ENCODE results near the gene PCLO. TPM values are rescaled to one million over a fixed set of nuclear protein-coding genes. Genes with fewer than 3 reads are reported as not detected.
A peak's percentile ranks its signal among the peaks of the same experiment; 100 is the strongest.

Gene PCLO
- total and polyA plus RNA-seq, 9 donors: 0.31 to 3.6 (median 1.4) TPM

DNA sequence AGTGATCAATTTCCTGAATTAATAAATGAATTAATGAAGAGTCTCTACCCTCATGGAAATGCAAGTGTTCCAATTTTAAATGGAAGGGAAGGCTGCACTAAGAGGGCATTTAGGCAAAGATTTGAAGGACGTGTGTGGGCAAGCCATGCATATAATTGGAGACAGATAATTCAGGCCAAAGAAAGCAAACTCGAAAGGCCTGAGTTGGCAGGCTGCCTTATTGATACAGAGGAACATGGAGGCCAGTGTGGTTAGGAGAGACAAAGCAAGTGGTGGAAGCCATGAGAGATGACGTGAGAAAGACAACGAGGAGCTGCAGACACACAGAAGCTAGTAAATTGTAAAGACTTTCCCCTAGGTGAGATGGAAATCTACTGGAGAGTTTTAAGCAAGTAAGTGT lies 15.4 kb upstream of the PCLO start:
- no peak for DNase-seq
- no peaks in the 10 kb centered on the region for H3K9me3 ChIP-seq
- H3K27me3 ChIP-seq: no peaks in the 10 kb centered on the region
- H3K36me3 ChIP-seq: no peaks in the 10 kb centered on the region
- no peak overlapping the region for H3K4me3 ChIP-seq
- H3K27ac ChIP-seq: no peak overlapping the region
- no peaks in the 10 kb centered on the region for H3K4me1 ChIP-seq (ENCODE audit: insufficient read depth)
- intact Hi-C loops (cut with DNase I): no loop called here
- TF ChIP-seq, protein P1, sequence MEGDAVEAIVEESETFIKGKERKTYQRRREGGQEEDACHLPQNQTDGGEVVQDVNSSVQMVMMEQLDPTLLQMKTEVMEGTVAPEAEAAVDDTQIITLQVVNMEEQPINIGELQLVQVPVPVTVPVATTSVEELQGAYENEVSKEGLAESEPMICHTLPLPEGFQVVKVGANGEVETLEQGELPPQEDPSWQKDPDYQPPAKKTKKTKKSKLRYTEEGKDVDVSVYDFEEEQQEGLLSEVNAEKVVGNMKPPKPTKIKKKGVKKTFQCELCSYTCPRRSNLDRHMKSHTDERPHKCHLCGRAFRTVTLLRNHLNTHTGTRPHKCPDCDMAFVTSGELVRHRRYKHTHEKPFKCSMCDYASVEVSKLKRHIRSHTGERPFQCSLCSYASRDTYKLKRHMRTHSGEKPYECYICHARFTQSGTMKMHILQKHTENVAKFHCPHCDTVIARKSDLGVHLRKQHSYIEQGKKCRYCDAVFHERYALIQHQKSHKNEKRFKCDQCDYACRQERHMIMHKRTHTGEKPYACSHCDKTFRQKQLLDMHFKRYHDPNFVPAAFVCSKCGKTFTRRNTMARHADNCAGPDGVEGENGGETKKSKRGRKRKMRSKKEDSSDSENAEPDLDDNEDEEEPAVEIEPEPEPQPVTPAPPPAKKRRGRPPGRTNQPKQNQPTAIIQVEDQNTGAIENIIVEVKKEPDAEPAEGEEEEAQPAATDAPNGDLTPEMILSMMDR (IDR thresholded peaks at IDR 0.05): no peak
- no peak for TF ChIP-seq POLR2A (IDR thresholded peaks at IDR 0.05)
- no peak for TF ChIP-seq EP300 (IDR thresholded peaks at IDR 0.05)
- WGBS, 3 donors: 47 to 53% (median 53%) methylated on average over 4 of the region's 4 CpGs

DNA sequence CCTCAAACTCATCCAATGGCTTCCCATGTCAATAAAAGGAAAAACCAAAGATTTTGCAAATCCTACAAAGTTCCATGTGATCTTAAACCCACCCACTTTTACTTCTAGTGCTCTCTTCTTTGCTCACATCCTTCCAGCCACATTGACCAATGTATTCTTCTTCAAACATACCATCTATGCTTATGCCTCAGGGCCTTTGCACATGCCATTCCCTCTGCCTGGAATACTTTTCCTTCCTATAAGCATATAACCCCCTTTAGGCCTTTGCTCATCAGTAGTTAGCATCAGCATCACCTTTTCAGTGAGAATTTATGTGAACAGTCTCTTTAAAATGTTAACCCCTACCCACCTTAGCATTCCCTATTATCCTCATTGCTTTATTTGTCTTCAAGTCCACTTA lies 11.0 kb upstream of the PCLO start:
- no peaks in the 10 kb centered on the region for H3K27me3 ChIP-seq
- DNase-seq: no peak
- H3K9me3 ChIP-seq: no peaks in the 10 kb centered on the region
- no peak overlapping the region for H3K4me3 ChIP-seq
- TF ChIP-seq POLR2A (IDR thresholded peaks at IDR 0.05) (no peak), EP300 (IDR thresholded peaks at IDR 0.05) (no peak)
- TF ChIP-seq, protein P1 (IDR thresholded peaks at IDR 0.05): no peak
- no peak overlapping the region for H3K27ac ChIP-seq
- H3K36me3 ChIP-seq: no peaks in the 10 kb centered on the region
- intact Hi-C loops (cut with DNase I): no loop called here
- H3K4me1 ChIP-seq (ENCODE audit: insufficient read depth): no peaks in the 10 kb centered on the region

DNA sequence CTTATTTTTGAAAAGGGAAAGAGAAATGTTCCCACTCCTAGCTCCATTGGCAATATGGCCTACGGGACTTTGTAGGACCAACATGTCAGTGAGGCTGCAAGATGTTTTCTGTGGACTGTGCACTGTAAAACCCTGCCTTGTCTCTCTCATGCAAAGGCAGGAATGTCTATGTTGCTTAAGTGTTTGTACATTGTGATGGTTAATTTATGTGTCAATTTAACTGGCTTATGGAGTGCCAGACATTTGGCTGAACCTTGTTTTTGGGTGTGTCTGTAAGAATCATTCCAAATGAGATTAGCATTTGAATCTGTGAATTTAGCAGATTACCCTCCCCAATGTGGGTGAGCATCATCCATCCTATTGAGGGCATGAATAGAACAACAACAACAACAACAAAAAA lies 4.1 kb upstream of the PCLO start:
- H3K4me1 ChIP-seq (ENCODE audit: insufficient read depth): peaks cover 2% of the 10 kb centered on the region
- H3K4me3 ChIP-seq: no peak overlapping the region
- no peak for TF ChIP-seq POLR2A (IDR thresholded peaks at IDR 0.05)
- TF ChIP-seq EP300 (IDR thresholded peaks at IDR 0.05): no peak
- TF ChIP-seq, protein P1 (IDR thresholded peaks at IDR 0.05): no peak
- WGBS, 3 donors: 88 to 90% (median 88%) methylated on average over 1 of the region's 1 CpG
- no peak overlapping the region for H3K27ac ChIP-seq
- H3K27me3 ChIP-seq: no peaks in the 10 kb centered on the region
- H3K9me3 ChIP-seq: no peaks in the 10 kb centered on the region
- H3K36me3 ChIP-seq: no peaks in the 10 kb centered on the region
- intact Hi-C loops (cut with DNase I): no loop called here
- DNase-seq: no peak

DNA sequence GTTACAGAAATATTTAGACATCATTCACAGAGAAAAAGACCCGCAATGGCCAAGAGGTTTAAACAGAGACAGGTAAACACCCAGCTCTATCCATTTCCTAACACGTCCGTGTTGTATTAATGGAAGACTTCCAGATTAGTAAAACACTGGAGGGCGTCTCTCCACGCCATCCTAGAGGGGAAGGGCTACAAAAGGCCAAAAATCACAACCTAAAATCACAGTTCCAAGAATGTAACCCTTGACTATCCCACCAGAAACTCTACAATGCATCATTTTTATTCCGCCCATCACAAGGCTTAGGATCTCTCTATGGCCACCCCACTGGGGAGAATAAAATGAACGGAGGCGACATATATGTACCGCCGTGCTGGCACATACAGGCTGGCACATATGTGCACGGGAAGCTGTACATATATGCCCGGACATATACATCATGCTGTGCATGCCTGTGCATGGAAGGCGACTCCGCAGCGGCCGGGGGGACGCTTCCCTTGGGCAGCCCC lies 734 bp downstream of the PCLO start:
- Histone ChIP-seq H3K4me1 (ENCODE audit: insufficient read depth) (peaks cover 2% of the 10 kb centered on the region), H3K9me3 (no peaks in the 10 kb centered on the region), H3K27ac (no peak overlapping the region), H3K4me3 (peak overlapping the region; percentile 44), H3K27me3 (no peaks in the 10 kb centered on the region), H3K36me3 (no peaks in the 10 kb centered on the region)
- TF ChIP-seq POLR2A (IDR thresholded peaks at IDR 0.05) (no peak), EP300 (IDR thresholded peaks at IDR 0.05) (no peak)
- TF ChIP-seq, protein P1 (IDR thresholded peaks at IDR 0.05): no peak
- WGBS, 3 donors: 2 to 3% (median 2%) methylated on average over 17 of the region's 17 CpGs
- intact Hi-C loops (cut with DNase I): no loop called here
- DNase-seq: no peak
